Loucy (cell line): ENCODE measurements around the gene MPHOSPH9.

Experiments
- H2AFZ ChIP-seq: fragments of 200-600 bp; sonication (generic); 2 replicates; pipeline ENCODE4 v1.6.0; 2016; ENCODE audit warnings: antibody characterized with exemption, mild to moderate bottlenecking, low read length, moderate library complexity
- H3F3A ChIP-seq: fragments of 200-600 bp; 2 replicates; pipeline ENCODE4 v1.6.0; 2016; ENCODE audit warnings: antibody characterized with exemption, low read depth, mild to moderate bottlenecking
- H3K27me3 ChIP-seq: fragments of 200-600 bp; sonication (generic); 2 replicates; pipeline ENCODE4 v1.6.1; 2014; ENCODE audit warnings: low read length, mild to moderate bottlenecking; ENCODE audit not compliant: insufficient read depth, poor library complexity, severe bottlenecking
- H3K36me3 ChIP-seq: fragments of 200-600 bp; sonication (generic); 2 replicates; pipeline ENCODE4 v1.6.1; 2016; ENCODE audit warnings: low read length; ENCODE audit not compliant: insufficient read depth
- H3K4me1 ChIP-seq: fragments of 200-600 bp; sonication (generic); 2 replicates; pipeline ENCODE4 v1.5.1; 2014; ENCODE audit warnings: low read length, mild to moderate bottlenecking; ENCODE audit not compliant: insufficient read depth, poor library complexity, severe bottlenecking
- H3K4me2 ChIP-seq: fragments of 200-600 bp; sonication (generic); 2 replicates; pipeline ENCODE4 v1.6.0; 2014; ENCODE audit warnings: antibody characterized with exemption, low read length, low read depth, mild to moderate bottlenecking; ENCODE audit not compliant: poor library complexity, severe bottlenecking
- H3K4me3 ChIP-seq: fragments of 200-600 bp; sonication (generic); 2 replicates; pipeline ENCODE4 v1.5.1; 2014; ENCODE audit warnings: low read length, mild to moderate bottlenecking, mixed read lengths; ENCODE audit not compliant: poor library complexity, severe bottlenecking
- H3K79me2 ChIP-seq: fragments of 200-600 bp; sonication (generic); 2 replicates; pipeline ENCODE4 v1.6.1; 2014; ENCODE audit warnings: low read length; ENCODE audit not compliant: insufficient read depth
- H3K9ac ChIP-seq: fragments of 200-600 bp; sonication (generic); 2 replicates; pipeline ENCODE4 v1.6.0; 2014; ENCODE audit warnings: mild to moderate bottlenecking, low read depth, low read length, moderate library complexity; ENCODE audit not compliant: poor library complexity, severe bottlenecking
- H3K9me2 ChIP-seq: fragments of 200-600 bp; sonication (generic); replicated peaks from 2 replicates; pipeline ENCODE4 v1.6.1; 2016; ENCODE audit warnings: low read depth, low read length, mixed read lengths
- H3K9me3 ChIP-seq: fragments of 200-600 bp; sonication (generic); 2 replicates; pipeline ENCODE4 v1.6.1; 2014; ENCODE audit warnings: mild to moderate bottlenecking, antibody characterized with exemption, low read length, low read depth; ENCODE audit not compliant: insufficient read depth
- H4K20me1 ChIP-seq: fragments of 200-600 bp; sonication (generic); 2 replicates; pipeline ENCODE4 v1.6.0; 2014; ENCODE audit warnings: antibody characterized with exemption, low read length, mild to moderate bottlenecking; ENCODE audit not compliant: insufficient read depth, poor library complexity, severe bottlenecking
- CTCF ChIP-seq: fragments of 200-600 bp; sonication (generic); conservative IDR thresholded peaks from 2 replicates; pipeline ENCODE4 v1.5.1; 2014; ENCODE audit warnings: mild to moderate bottlenecking, antibody characterized with exemption, low read length
- EZH2phosphoT487 ChIP-seq: fragments of 200-600 bp; IDR thresholded peaks from 2 replicates; pipeline ENCODE4 v1.6.1; 2018; ENCODE audit warnings: antibody characterized with exemption, mild to moderate bottlenecking, moderate library complexity, borderline replicate concordance

Gene MPHOSPH9

GRCh38 chr12:123268850-123269249 is 35.9 kb upstream of the MPHOSPH9 start:
- Histone ChIP-seq H3K4me1 (peaks cover 34% of the 10 kb centered on the region), H3K4me2 (peak overlapping the region; percentile 90), H4K20me1 (peaks cover 6% of the 10 kb centered on the region), H3K9me3 (no peaks in the 10 kb centered on the region), H3K4me3 (peak overlapping the region; percentile 92), H3K36me3 (no peaks in the 10 kb centered on the region; the same call in 1 of the 2 replicates), H3K9ac (peak overlapping the region; percentile 93), H2AFZ (peak overlapping the region; percentile 46; the same call in 1 of the 2 replicates), H3K27me3 (no peaks in the 10 kb centered on the region), H3K79me2 (peaks cover 59% of the 10 kb centered on the region), H3F3A (0 out of 2 replicates have a peak, but pooled peaks cover 6% of the 10 kb centered on the region), H3K9me2 (no peaks in the 10 kb centered on the region)
- TF ChIP-seq EZH2phosphoT487, result no peak
- no peak for TF ChIP-seq CTCF

- Histone ChIP-seq H3K9ac (peak overlapping the region; percentile 93), H4K20me1 (peaks cover 6% of the 10 kb centered on the region), H3K4me2 (peak overlapping the region; percentile 90), H3K36me3 (peaks cover 5% of the 10 kb centered on the region; the same call in 1 of the 2 replicates), H3K9me2 (no peaks in the 10 kb centered on the region), H3K4me3 (peak overlapping the region; percentile 92), H3F3A (0 out of 2 replicates have a peak, but pooled peaks cover 6% of the 10 kb centered on the region), H3K27me3 (no peaks in the 10 kb centered on the region), H3K9me3 (no peaks in the 10 kb centered on the region), H3K4me1 (peaks cover 34% of the 10 kb centered on the region), H2AFZ (no peak overlapping the region; the same call in 1 of the 2 replicates), H3K79me2 (peaks cover 60% of the 10 kb centered on the region)
- TF ChIP-seq CTCF (no peak), EZH2phosphoT487 (no peak)
These were observed 35.3 kb upstream of the MPHOSPH9 start for GRCh38 chr12:123267991-123268843.

GRCh38 chr12:123267335-123267920 is 34.5 kb upstream of the MPHOSPH9 start:
- Histone ChIP-seq H3K4me2 (peak overlapping the region; percentile 90), H3K36me3 (peaks cover 7% of the 10 kb centered on the region; the same call in 1 of the 2 replicates)
- TF ChIP-seq CTCF (no peak), EZH2phosphoT487 (no peak)

More at GRCh38 chr12:123267335-123267920, 34.5 kb upstream of the MPHOSPH9 start:
- Histone ChIP-seq H3F3A (0 out of 2 replicates have a peak, but pooled peaks cover 6% of the 10 kb centered on the region), H3K9me2 (no peaks in the 10 kb centered on the region), H3K79me2 (peaks cover 64% of the 10 kb centered on the region), H3K9me3 (no peaks in the 10 kb centered on the region), H3K9ac (peak overlapping the region; percentile 93), H4K20me1 (peaks cover 6% of the 10 kb centered on the region), H3K4me3 (peak overlapping the region; percentile 92), H3K4me1 (peaks cover 30% of the 10 kb centered on the region), H3K27me3 (no peaks in the 10 kb centered on the region), H2AFZ (no peak overlapping the region)
